ENCODE measurements around the gene NAT16. TPM values are rescaled to one million over a fixed set of nuclear protein-coding genes. Genes with fewer than 3 reads are reported as not detected.

Gene NAT16
- total and polyA plus RNA-seq, 12 donors = 0.14 TPM; not detected in 11

GRCh38 chr7:101159696-101160674 lies 20.1 kb downstream of the NAT16 start:
- TF ChIP-seq POLR2A (IDR thresholded peaks at IDR 0.05) (no peak), CTCF (IDR thresholded peaks at IDR 0.05) (no peak)
- H3K27ac ChIP-seq = peak overlapping the region in 2 of 5 donors; percentile 56 to 74
- H3K36me3 ChIP-seq (replicated peaks in 1 of 2) = peaks cover 0 to 20% of the 10 kb centered on the region in 2 donors
- H3K27me3 ChIP-seq = peaks cover 11% of the 10 kb centered on the region
- WGBS, 4 donors = 53 to 84% (median 76%) methylated on average over 18 to 31 of the region's 31 CpGs
- DNase-seq = peak in 4 of 7 donors; percentile 43 to 74 (median 52)
- intact Hi-C loops (cut with DNase I) = loop anchor here in 1 of 2 donors (10.0 kb wide), 1 partner anchor 265 kb away; the partner anchor contains the start of gene ACHE
- peaks cover 10 to 31% of the 10 kb centered on the region in 2 donors for H3K4me1 ChIP-seq (replicated peaks in 1 of 2)
- H3K9me3 ChIP-seq (replicated peaks in 1 of 3) = no peaks in the 10 kb centered on the region
- no peak overlapping the region for H3K4me3 ChIP-seq

DNA sequence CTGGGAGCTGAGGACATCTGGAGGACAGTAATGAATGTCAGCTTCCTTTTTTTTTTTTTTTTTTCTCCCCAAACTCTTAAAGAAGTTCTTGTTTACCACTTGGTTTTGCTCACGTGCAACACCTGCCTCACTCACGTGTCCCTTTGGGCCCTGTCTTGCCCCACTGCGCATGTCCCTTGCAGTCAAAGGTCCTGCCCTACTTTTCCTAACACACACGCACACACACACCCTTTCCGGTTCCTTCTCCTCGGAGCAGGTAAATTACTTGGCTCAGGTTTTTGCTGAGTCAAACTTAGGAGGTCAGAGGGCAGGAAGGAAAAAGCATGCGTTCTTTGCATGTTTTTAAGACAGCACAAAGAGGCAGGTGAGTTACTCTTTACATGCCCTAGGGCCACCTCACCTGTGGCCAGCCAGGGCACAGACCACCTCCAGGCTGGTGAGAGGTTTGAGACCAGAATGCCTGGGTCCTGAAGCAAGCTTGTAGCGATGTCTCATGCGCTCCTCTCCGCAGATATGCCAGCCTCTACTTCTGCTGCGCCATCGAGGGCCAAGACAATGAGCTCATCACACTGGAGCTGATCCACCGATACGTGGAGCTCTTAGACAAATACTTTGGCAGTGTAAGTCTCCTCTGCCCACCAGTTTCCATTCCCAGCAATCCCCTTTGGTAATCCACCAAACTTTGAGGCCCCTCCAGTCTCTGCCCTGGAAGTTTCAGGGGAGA lies 23.1 kb downstream of the NAT16 start:
- Histone ChIP-seq H3K27me3 (no peaks in the 10 kb centered on the region), H3K4me3 (no peak overlapping the region), H3K27ac (no peak overlapping the region), H3K9me3 (replicated peaks in 1 of 3) (no peaks in the 10 kb centered on the region), H3K4me1 (replicated peaks in 1 of 2) (peaks cover 0 to 10% of the 10 kb centered on the region in 2 donors), H3K36me3 (replicated peaks in 1 of 2) (peaks cover 0 to 20% of the 10 kb centered on the region in 2 donors)
- DNase-seq = no peak
- intact Hi-C loops (cut with DNase I) = no loop called here
- TF ChIP-seq POLR2A (IDR thresholded peaks at IDR 0.05) = no peak
- TF ChIP-seq CTCF (IDR thresholded peaks at IDR 0.05) = no peak
- 87 to 92% (median 92%) methylated on average over 11 to 14 of the region's 14 CpGs for WGBS, 4 donors

GRCh38 chr7:101156277-101156676 lies 23.8 kb downstream of the NAT16 start:
- Histone ChIP-seq H3K9me3 (replicated peaks in 1 of 3) (no peaks in the 10 kb centered on the region), H3K4me3 (no peak overlapping the region), H3K27me3 (no peaks in the 10 kb centered on the region), H3K36me3 (replicated peaks in 1 of 2) (peaks cover 0 to 20% of the 10 kb centered on the region in 2 donors), H3K27ac (no peak overlapping the region), H3K4me1 (replicated peaks in 1 of 2) (peaks cover 0 to 10% of the 10 kb centered on the region in 2 donors)
- 80 to 87% (median 85%) methylated on average over 6 of the region's 6 CpGs for WGBS, 4 donors
- TF ChIP-seq CTCF (IDR thresholded peaks at IDR 0.05) = no peak
- TF ChIP-seq POLR2A (IDR thresholded peaks at IDR 0.05) = no peak
- DNase-seq = no peak
- intact Hi-C loops (cut with DNase I) = no loop called here

DNA sequence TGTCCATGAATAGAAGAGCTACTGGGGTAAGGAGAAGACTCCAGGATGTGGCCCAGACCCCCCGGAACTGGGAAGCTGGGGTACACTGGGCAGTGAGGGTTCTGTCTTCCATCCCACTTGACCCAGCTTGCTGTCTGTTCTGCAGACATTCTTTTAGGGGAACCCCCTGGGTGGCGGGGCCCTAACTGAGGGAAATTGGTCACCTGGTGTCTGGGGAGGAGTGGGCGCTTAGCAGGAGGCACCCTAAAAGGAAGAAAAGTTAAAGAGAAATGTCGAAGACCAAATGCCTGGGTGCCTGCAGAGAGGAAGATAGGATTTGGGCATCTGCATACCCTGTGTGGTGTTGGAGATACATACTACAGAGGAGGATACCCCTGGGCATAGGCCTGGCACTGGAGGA lies 24.8 kb downstream of the NAT16 start:
- Histone ChIP-seq H3K36me3 (replicated peaks in 1 of 2) (peaks cover 0 to 20% of the 10 kb centered on the region in 2 donors), H3K27me3 (no peaks in the 10 kb centered on the region), H3K27ac (no peak overlapping the region), H3K9me3 (replicated peaks in 1 of 3) (no peaks in the 10 kb centered on the region), H3K4me1 (replicated peaks in 1 of 2) (peaks cover 0 to 10% of the 10 kb centered on the region in 2 donors), H3K4me3 (peak overlapping the region in 2 of 4 donors; percentile 83 to 90)
- no peak for DNase-seq
- WGBS, 4 donors = 58 to 72% (median 64%) methylated on average over 4 of the region's 4 CpGs
- no peak for TF ChIP-seq CTCF (IDR thresholded peaks at IDR 0.05)
- TF ChIP-seq POLR2A (IDR thresholded peaks at IDR 0.05) = no peak
- intact Hi-C loops (cut with DNase I) = no loop called here
